PFSK-1 (cell line): Measurements from ENCODE around the gene CTNND2.

Experiments used
- FOXP2 ChIP-seq: optimal IDR thresholded peaks from 2 replicates; pipeline ENCODE3; 2011; ENCODE audit warnings: borderline replicate concordance, control low read depth, inconsistent platforms; ENCODE audit not compliant: insufficient read depth; ENCODE audit errors: extremely low read length, extremely low read depth
- POLR2AphosphoS5 ChIP-seq: IDR thresholded peaks from 2 replicates; pipeline ENCODE4 v1.6.1; 2012; ENCODE audit warnings: low read depth, mild to moderate bottlenecking, control low read depth, low read length, moderate library complexity
- REST ChIP-seq, 2 experiments: IDR thresholded peaks; 2 replicates each; pipeline versions ENCODE4 v1.6.1 to v1.8.0; 2011 to 2012; ENCODE audit warnings: low read depth in 2 of 2, low read length in 2 of 2, control low read depth in 1 of 2, inconsistent platforms in 1 of 2, mild to moderate bottlenecking in 1 of 2, moderate library complexity in 1 of 2; ENCODE audit not compliant: insufficient read depth in 1 of 2
- SIN3A ChIP-seq: IDR thresholded peaks from 2 replicates; pipeline ENCODE4 v1.6.1; 2012; ENCODE audit warnings: mild to moderate bottlenecking, low read length, moderate library complexity, borderline replicate concordance; ENCODE audit not compliant: insufficient read depth
- TAF1 ChIP-seq: IDR thresholded peaks from 2 replicates; pipeline ENCODE4 v1.6.1; 2012; ENCODE audit warnings: low read length, control low read depth, borderline replicate concordance; ENCODE audit not compliant: insufficient read depth

Gene CTNND2

DNA sequence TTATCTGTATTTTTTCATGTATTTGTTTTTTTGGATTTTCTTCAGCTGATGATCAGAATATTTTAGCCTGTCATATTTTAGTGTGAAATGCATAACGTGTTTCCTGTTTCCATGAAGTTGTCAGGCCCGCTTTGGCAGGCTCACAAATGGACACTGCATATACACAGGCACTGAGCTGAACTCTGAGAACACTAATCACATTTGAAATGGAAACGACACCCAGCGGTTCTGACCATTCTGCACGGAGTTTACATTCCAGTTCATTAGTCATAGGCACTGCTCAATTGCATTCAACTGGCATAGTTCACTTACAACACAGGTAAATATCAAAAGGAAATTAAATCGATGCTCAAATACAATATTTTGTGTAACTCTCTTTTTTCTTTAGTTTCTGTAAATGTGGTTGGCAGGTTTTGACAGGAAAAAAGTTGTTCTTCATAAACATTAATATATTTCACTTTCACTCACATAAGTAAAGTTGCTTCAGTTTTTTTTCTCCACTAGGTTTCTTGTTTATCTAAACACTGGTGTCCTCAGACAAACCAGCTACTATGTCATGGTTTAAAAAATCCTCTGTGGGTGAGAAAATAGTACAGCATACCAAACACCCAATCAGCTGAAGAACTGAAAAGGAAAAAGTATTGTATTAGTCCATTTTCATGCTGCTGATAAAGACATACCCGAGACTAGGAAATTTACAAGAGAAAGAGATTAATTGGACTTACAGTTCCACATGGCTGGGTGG, 584.2 kb downstream of the CTNND2 start:
- no peak for TF ChIP-seq TAF1
- no peak for TF ChIP-seq REST (IDR thresholded peaks at IDR 0.05; ENCODE audit: insufficient read depth in 1 of 2, low read depth in 2 of 2, low read length in 2 of 2)
- TF ChIP-seq FOXP2 = no peak
- no peak for TF ChIP-seq POLR2AphosphoS5
- TF ChIP-seq SIN3A = no peak

- TF ChIP-seq SIN3A = no peak
Measured at GRCh38 chr5:11311731-11312130, 592.5 kb downstream of the CTNND2 start.

GRCh38 chr5:11311272-11311671, 593.0 kb downstream of the CTNND2 start:
- TF ChIP-seq TAF1 = no peak
- no peak for TF ChIP-seq REST (IDR thresholded peaks at IDR 0.05; ENCODE audit: insufficient read depth in 1 of 2, low read depth in 2 of 2, low read length in 2 of 2)
- no peak for TF ChIP-seq FOXP2
- no peak for TF ChIP-seq SIN3A
- no peak for TF ChIP-seq POLR2AphosphoS5

DNA sequence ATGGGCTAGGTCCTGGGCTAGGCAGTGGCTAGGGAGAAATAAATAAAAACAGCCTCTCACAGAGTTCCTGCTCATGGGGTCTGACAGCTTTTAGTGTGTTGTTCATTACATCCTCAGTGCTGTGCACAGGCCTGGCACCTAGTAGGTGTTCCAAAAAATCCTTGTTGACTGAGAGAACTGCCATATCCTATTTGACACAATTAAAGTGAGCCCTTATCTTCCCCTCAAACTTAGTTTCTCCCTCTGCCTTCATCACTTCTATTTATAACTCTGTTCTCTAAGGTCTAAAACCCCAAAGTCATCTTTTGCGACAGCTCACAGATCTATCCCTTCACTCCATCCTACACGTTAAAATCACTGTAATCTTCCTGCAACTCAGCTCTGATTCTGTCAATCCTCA, 594.1 kb downstream of the CTNND2 start:
- TF ChIP-seq TAF1 (no peak), POLR2AphosphoS5 (no peak), SIN3A (no peak), FOXP2 (no peak), REST (IDR thresholded peaks at IDR 0.05; ENCODE audit: insufficient read depth in 1 of 2, low read depth in 2 of 2, low read length in 2 of 2) (no peak)

GRCh38 chr5:11306365-11306764, 597.9 kb downstream of the CTNND2 start:
- TF ChIP-seq SIN3A (no peak), FOXP2 (no peak), REST (IDR thresholded peaks at IDR 0.05; ENCODE audit: insufficient read depth in 1 of 2, low read depth in 2 of 2, low read length in 2 of 2) (no peak)
